K562 (cell line): Measurements from ENCODE around the gene ABRAXAS1. TPM values are rescaled to one million over a fixed set of nuclear protein-coding genes. Genes with fewer than 3 reads are reported as not detected.

Source experiments
- BRCA1 ChIP-seq, 2 experiments: fragments of 450-650 bp in 1 of 2; sonication (generic) in 1 of 2; formaldehyde crosslinking in 1 of 2; IDR thresholded peaks; 2 replicates each; pipeline versions ENCODE4 v1.5.0 to v1.6.1; 2017 to 2020; ENCODE audit warnings: mild to moderate bottlenecking in 1 of 2, missing genetic modification reagents in 1 of 2
- CTBP1 ChIP-seq: fragments of 450-650 bp; IDR thresholded peaks from 2 replicates; pipeline ENCODE4 v1.6.1; 2016; ENCODE audit warnings: borderline replicate concordance
- HDAC6 ChIP-seq: IDR thresholded peaks from 2 replicates; pipeline ENCODE4 v1.6.1; 2012; ENCODE audit warnings: low read depth, mild to moderate bottlenecking, control low read depth, inconsistent platforms, low read length, moderate library complexity
- IRF9 ChIP-seq: fragments of 450-650 bp; IDR thresholded peaks from 2 replicates; pipeline ENCODE4 v1.6.1; 2016; ENCODE audit warnings: missing biosample characterization, missing genetic modification characterization
- NR2C1 ChIP-seq, 2 experiments: fragments of 450-650 bp; IDR thresholded peaks; 2 replicates each; pipeline ENCODE4 v1.6.1; 2017; ENCODE audit warnings: mild to moderate bottlenecking in 2 of 2, antibody characterized with exemption in 1 of 2, inconsistent platforms in 1 of 2, missing compliant biosample characterization in 1 of 2, missing genetic modification characterization in 1 of 2
- NR4A1 ChIP-seq, 2 experiments: fragments of 250-450 bp in 1 of 2; fragments of 450-650 bp in 1 of 2; sonication (Bioruptor Pico) in 1 of 2; IDR thresholded peaks; 2 replicates each; pipeline versions ENCODE4 v1.4.0 to v1.6.1; 2016 to 2020; ENCODE audit warnings: mild to moderate bottlenecking in 2 of 2, missing compliant biosample characterization in 1 of 2, missing genetic modification characterization in 1 of 2, moderate library complexity in 1 of 2
- RBM15 ChIP-seq: fragments of 200-400 bp; formaldehyde crosslinking; IDR thresholded peaks from 2 replicates; pipeline ENCODE4 v1.6.1; 2018; ENCODE audit warnings: mild to moderate bottlenecking, low read length, moderate library complexity; ENCODE audit not compliant: insufficient read depth
- TGIF2 ChIP-seq: sonication (generic); formaldehyde crosslinking; IDR thresholded peaks from 2 replicates; pipeline ENCODE4 v1.8.1; 2022; ENCODE audit warnings: mild to moderate bottlenecking, missing genetic modification reagents, moderate library complexity
- XRCC5 ChIP-seq: fragments of 200-400 bp; formaldehyde crosslinking; IDR thresholded peaks from 2 replicates; pipeline ENCODE4 v1.6.1; 2017; ENCODE audit warnings: low read depth, mild to moderate bottlenecking, low read length
- ZBTB11 ChIP-seq, 3 experiments: fragments of 200-800 bp in 1 of 3; fragments of 250-450 bp in 1 of 3; fragments of 450-650 bp in 1 of 3; sonication (Bioruptor Pico) in 1 of 3; sonication (Bioruptor generic) in 1 of 3; formaldehyde crosslinking in 1 of 3; IDR thresholded peaks; 2 replicates each; pipeline versions ENCODE4 v1.6.1 to v1.8.0; 2016 to 2022; ENCODE audit warnings: mild to moderate bottlenecking in 2 of 3, missing genetic modification characterization in 2 of 3, missing compliant biosample characterization in 1 of 3, moderate library complexity in 1 of 3
- polyA plus RNA-seq, 8 experiments: library from polyadenylated mRNA; depleted of rRNA in 4 of 8; stranded (reverse) in 5 of 8; unstranded in 3 of 8; fragments of >200 nt; fragmentation: Nextera tagmentation in 2 of 8; fragmentation: Illumina TruSeq in 1 of 8; extraction: Ambion mirVana in 2 of 8; extraction: Trizol in 1 of 8; gene quantifications; 2 replicates each; pipeline versions ENCODE4 v1.2.1 to v1.2.3, GENCODE V29; 2011 to 2014; ENCODE audit warnings: inconsistent platforms in 1 of 8, missing spikeins in 1 of 8
- total RNA-seq, 7 experiments: library from RNA; depleted of rRNA in 6 of 7; stranded (reverse); fragments of >200 nt in 6 of 7; fragmentation: Illumina TruSeq in 2 of 7; extraction: Trizol in 2 of 7; gene quantifications; 2 replicates each; pipeline versions ENCODE4 v1.2.1 to v1.2.3, GENCODE V29; 2011 to 2021; ENCODE audit warnings: low replicate concordance in 1 of 7
- TF ChIP-seq, protein P1 (sequence below): sonication (generic); formaldehyde crosslinking; IDR thresholded peaks from 2 replicates; pipeline ENCODE4 v1.8.0; 2023; ENCODE audit warnings: mild to moderate bottlenecking, missing genetic modification reagents

ABRAXAS1 gene
- total and polyA plus RNA-seq, 9 of the 15 experiments (the other 6 are each of a cell fraction or from before 2014, with no cell fraction given), result 10.8 to 48.3 (median 22.1) TPM

- TF ChIP-seq ZBTB11 (CRISPR knock-in tag; IDR thresholded peaks at IDR 0.05) (peak; percentile 64 to 96 (median 77); a peak in 5 of 6 replicates), CTBP1 (peak; percentile 87), TGIF2 (CRISPR knock-in tag) (no peak), HDAC6 (no peak), BRCA1 (IDR thresholded peaks at IDR 0.05) (no peak), BRCA1 (CRISPR knock-in tag; IDR thresholded peaks at IDR 0.05) (no peak), RBM15 (no peak), IRF9 (tag) (no peak), NR2C1 (IDR thresholded peaks at IDR 0.05) (no peak), NR2C1 (tag; IDR thresholded peaks at IDR 0.05) (no peak), NR4A1 (CRISPR knock-in tag; IDR thresholded peaks at IDR 0.05) (no peak), NR4A1 (tag; IDR thresholded peaks at IDR 0.05) (0 out of 2 replicates have a peak, but pooled peaks have one; percentile 34), XRCC5 (no peak)
- TF ChIP-seq, protein P1, sequence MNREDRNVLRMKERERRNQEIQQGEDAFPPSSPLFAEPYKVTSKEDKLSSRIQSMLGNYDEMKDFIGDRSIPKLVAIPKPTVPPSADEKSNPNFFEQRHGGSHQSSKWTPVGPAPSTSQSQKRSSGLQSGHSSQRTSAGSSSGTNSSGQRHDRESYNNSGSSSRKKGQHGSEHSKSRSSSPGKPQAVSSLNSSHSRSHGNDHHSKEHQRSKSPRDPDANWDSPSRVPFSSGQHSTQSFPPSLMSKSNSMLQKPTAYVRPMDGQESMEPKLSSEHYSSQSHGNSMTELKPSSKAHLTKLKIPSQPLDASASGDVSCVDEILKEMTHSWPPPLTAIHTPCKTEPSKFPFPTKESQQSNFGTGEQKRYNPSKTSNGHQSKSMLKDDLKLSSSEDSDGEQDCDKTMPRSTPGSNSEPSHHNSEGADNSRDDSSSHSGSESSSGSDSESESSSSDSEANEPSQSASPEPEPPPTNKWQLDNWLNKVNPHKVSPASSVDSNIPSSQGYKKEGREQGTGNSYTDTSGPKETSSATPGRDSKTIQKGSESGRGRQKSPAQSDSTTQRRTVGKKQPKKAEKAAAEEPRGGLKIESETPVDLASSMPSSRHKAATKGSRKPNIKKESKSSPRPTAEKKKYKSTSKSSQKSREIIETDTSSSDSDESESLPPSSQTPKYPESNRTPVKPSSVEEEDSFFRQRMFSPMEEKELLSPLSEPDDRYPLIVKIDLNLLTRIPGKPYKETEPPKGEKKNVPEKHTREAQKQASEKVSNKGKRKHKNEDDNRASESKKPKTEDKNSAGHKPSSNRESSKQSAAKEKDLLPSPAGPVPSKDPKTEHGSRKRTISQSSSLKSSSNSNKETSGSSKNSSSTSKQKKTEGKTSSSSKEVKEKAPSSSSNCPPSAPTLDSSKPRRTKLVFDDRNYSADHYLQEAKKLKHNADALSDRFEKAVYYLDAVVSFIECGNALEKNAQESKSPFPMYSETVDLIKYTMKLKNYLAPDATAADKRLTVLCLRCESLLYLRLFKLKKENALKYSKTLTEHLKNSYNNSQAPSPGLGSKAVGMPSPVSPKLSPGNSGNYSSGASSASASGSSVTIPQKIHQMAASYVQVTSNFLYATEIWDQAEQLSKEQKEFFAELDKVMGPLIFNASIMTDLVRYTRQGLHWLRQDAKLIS, result 0 out of 2 replicates have a peak, but pooled peaks have one; percentile 32
Observed at GRCh38 chr4:83484500-83485461, at the start of gene ABRAXAS1 (continued).
